ENCODE data around the gene OSBPL3. TPM values are rescaled to one million over a fixed set of nuclear protein-coding genes. Genes with fewer than 3 reads are reported as not detected.

The OSBPL3 gene
- total RNA-seq, 1 donor = 30.8 TPM

DNA sequence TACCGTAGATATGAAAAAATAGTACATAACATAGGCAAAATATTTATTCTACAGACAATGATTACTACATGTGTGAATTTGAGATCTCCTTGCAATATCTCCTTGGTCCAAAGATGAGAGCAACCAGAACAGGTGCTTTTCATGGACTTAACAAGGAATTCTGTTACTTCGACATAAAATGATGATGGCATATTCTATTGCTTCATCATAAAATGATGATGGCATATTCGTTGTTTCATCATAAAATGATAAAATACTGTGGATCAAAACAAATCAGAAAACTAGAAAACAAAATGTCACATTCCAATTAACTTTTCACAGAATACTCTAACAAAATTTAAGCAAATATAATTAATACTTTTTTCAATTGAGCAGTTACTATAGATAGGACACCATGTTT lies 4.8 kb downstream of the OSBPL3 start:
- Histone ChIP-seq H3K36me3 (ENCODE audit: insufficient read depth, low read length) (no peaks in the 10 kb centered on the region), H3K27ac (ENCODE audit: low read depth, low read length) (peak overlapping the region; percentile 10), H3K4me3 (ENCODE audit: insufficient read depth, low read length) (no peak overlapping the region), H3K4me2 (ENCODE audit: insufficient read depth, low read length) (no peak overlapping the region), H4K20me1 (ENCODE audit: insufficient read depth, low read length) (peaks cover 7% of the 10 kb centered on the region), H3K9me3 (ENCODE audit: low read depth, low read length) (no peaks in the 10 kb centered on the region), H3K27me3 (ENCODE audit: insufficient read depth, low read length) (no peaks in the 10 kb centered on the region), H3K4me1 (ENCODE audit: insufficient read depth, low read length) (peaks cover 54% of the 10 kb centered on the region), H3K79me2 (ENCODE audit: insufficient read depth, low read length) (peaks cover 86% of the 10 kb centered on the region), H2AFZ (ENCODE audit: low read length) (no peak overlapping the region)
- TF ChIP-seq, protein P1, sequence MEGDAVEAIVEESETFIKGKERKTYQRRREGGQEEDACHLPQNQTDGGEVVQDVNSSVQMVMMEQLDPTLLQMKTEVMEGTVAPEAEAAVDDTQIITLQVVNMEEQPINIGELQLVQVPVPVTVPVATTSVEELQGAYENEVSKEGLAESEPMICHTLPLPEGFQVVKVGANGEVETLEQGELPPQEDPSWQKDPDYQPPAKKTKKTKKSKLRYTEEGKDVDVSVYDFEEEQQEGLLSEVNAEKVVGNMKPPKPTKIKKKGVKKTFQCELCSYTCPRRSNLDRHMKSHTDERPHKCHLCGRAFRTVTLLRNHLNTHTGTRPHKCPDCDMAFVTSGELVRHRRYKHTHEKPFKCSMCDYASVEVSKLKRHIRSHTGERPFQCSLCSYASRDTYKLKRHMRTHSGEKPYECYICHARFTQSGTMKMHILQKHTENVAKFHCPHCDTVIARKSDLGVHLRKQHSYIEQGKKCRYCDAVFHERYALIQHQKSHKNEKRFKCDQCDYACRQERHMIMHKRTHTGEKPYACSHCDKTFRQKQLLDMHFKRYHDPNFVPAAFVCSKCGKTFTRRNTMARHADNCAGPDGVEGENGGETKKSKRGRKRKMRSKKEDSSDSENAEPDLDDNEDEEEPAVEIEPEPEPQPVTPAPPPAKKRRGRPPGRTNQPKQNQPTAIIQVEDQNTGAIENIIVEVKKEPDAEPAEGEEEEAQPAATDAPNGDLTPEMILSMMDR (IDR thresholded peaks at IDR 0.05; ENCODE audit: extremely low read depth, low read depth, low read length) = no peak
- DNase-seq (ENCODE audit: insufficient read length, low spot score, missing footprints) = no peak

DNA sequence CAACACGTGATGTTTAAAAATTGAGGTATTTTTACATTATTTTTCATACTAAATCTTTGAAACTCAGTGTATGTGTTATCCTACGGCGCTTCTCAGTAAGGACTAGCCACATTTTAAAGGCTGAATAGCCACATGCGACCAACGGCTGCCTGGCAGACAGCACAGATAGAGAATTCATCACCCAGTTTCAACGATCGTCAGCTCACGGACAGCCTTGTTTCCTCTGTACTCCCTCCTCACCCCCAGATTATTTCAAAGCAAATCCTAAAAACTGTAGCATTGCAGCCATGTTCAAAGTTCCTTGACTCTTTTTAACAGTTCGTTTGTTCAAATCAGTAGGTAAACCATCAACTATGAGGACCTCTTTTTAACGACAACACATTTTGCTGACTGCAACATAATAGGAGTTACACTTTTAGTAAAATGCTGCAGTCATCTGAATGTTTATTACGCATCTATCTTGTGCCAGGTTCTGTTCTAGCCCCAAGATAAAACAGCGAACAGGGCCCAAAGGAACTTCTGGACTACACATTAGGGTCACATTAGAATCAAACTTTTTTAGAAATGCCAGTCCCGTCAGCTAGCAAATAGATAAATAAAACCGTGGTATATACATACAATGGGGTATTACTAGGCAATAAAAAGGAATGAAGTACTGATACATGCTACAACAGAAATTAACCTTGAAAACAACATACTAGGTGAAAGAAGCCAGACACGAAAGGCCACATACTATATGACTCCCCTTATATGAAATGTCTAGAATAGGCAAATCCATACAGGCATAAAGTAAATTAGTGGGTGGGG lies 5.7 kb downstream of the OSBPL3 start:
- peaks cover 89% of the 10 kb centered on the region for H3K79me2 ChIP-seq (ENCODE audit: insufficient read depth, low read length)

DNA sequence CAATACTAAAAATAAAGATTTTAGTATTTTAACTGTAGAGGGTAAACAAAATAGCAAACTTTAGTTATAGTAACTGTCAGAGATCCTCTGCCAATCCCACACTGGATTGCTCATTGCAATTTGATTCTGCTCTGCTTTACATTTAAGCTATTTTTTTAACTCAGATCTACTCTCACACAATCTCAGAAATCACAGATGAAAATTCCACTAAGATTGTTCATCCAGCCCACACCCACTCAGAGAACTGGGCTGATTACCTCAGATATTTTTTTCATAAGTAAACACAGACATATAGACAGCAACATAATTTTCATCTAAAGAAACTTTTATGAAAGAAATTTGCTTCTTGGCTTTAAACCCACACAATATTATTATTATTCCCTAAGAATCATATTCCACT lies 7.0 kb downstream of the OSBPL3 start:
- Histone ChIP-seq H3K4me3 (ENCODE audit: insufficient read depth, low read length) (no peak overlapping the region), H3K4me2 (ENCODE audit: insufficient read depth, low read length) (peak overlapping the region; percentile 9), H3K36me3 (ENCODE audit: insufficient read depth, low read length) (no peaks in the 10 kb centered on the region), H3K79me2 (ENCODE audit: insufficient read depth, low read length) (peaks cover 88% of the 10 kb centered on the region), H3K4me1 (ENCODE audit: insufficient read depth, low read length) (peaks cover 57% of the 10 kb centered on the region), H4K20me1 (ENCODE audit: insufficient read depth, low read length) (no peaks in the 10 kb centered on the region), H3K27me3 (ENCODE audit: insufficient read depth, low read length) (no peaks in the 10 kb centered on the region), H3K9me3 (ENCODE audit: low read depth, low read length) (no peaks in the 10 kb centered on the region), H3K27ac (ENCODE audit: low read depth, low read length) (peak overlapping the region; percentile 96), H2AFZ (ENCODE audit: low read length) (no peak overlapping the region)
- TF ChIP-seq, protein P1 (IDR thresholded peaks at IDR 0.05; ENCODE audit: extremely low read depth, low read depth, low read length) = no peak
- DNase-seq (ENCODE audit: insufficient read length, low spot score, missing footprints) = peak; percentile 27

More for the DNA sequence above, 5.7 kb downstream of the OSBPL3 start:
- H2AFZ ChIP-seq (ENCODE audit: low read length) = no peak overlapping the region
- H3K27me3 ChIP-seq (ENCODE audit: insufficient read depth, low read length) = no peaks in the 10 kb centered on the region
- no peak overlapping the region for H3K4me3 ChIP-seq (ENCODE audit: insufficient read depth, low read length)
- TF ChIP-seq, protein P1 (IDR thresholded peaks at IDR 0.05; ENCODE audit: extremely low read depth, low read depth, low read length) = no peak
- peaks cover 60% of the 10 kb centered on the region for H3K4me1 ChIP-seq (ENCODE audit: insufficient read depth, low read length)
- no peaks in the 10 kb centered on the region for H3K36me3 ChIP-seq (ENCODE audit: insufficient read depth, low read length)
- no peaks in the 10 kb centered on the region for H3K9me3 ChIP-seq (ENCODE audit: low read depth, low read length)
- peaks cover 7% of the 10 kb centered on the region for H4K20me1 ChIP-seq (ENCODE audit: insufficient read depth, low read length)
- H3K4me2 ChIP-seq (ENCODE audit: insufficient read depth, low read length) = no peak overlapping the region
- H3K27ac ChIP-seq (ENCODE audit: low read depth, low read length) = peak overlapping the region; percentile 96
- DNase-seq (ENCODE audit: insufficient read length, low spot score, missing footprints) = no peak

DNA sequence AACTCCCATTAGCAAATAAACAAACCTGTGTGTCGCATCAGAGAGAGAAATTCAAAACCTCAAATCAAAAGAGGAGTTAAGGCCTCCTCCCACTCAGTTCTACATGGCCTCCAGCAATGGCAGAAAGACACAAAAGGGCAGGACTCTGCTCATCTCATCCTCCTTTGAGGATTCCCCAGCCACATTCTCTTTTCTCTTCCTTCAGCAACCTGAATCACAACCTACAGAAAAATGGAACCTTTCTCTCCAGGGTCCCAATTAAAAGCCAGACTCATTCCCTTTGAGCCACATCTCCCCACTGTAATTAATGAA lies 7.9 kb downstream of the OSBPL3 start:
- H3K9me3 ChIP-seq (ENCODE audit: low read depth, low read length) = no peaks in the 10 kb centered on the region
- no peaks in the 10 kb centered on the region for H3K27me3 ChIP-seq (ENCODE audit: insufficient read depth, low read length)
- H3K27ac ChIP-seq (ENCODE audit: low read depth, low read length) = peak overlapping the region; percentile 96
- no peaks in the 10 kb centered on the region for H4K20me1 ChIP-seq (ENCODE audit: insufficient read depth, low read length)
- H2AFZ ChIP-seq (ENCODE audit: low read length) = no peak overlapping the region
- TF ChIP-seq, protein P1 (IDR thresholded peaks at IDR 0.05; ENCODE audit: extremely low read depth, low read depth, low read length) = no peak
- peaks cover 88% of the 10 kb centered on the region for H3K79me2 ChIP-seq (ENCODE audit: insufficient read depth, low read length)
- DNase-seq (ENCODE audit: insufficient read length, low spot score, missing footprints) = no peak
- H3K4me1 ChIP-seq (ENCODE audit: insufficient read depth, low read length) = peaks cover 59% of the 10 kb centered on the region
- no peak overlapping the region for H3K4me3 ChIP-seq (ENCODE audit: insufficient read depth, low read length)
- no peaks in the 10 kb centered on the region for H3K36me3 ChIP-seq (ENCODE audit: insufficient read depth, low read length)
- H3K4me2 ChIP-seq (ENCODE audit: insufficient read depth, low read length) = peak overlapping the region; percentile 61
